HepG2 (cell line): ENCODE data around the gene ATIC. TPM values are rescaled to one million over a fixed set of nuclear protein-coding genes. Genes with fewer than 3 reads are reported as not detected.
A peak's percentile ranks its signal among the peaks of the same experiment; 100 is the strongest.

Experiments
- HIVEP1 ChIP-seq: sonication (generic); formaldehyde crosslinking; IDR thresholded peaks from 2 replicates; pipeline ENCODE4 v1.4.0; 2020; ENCODE audit warnings: mild to moderate bottlenecking, missing genetic modification reagents
- MBD4 ChIP-seq: IDR thresholded peaks from 2 replicates; pipeline ENCODE4 v1.6.1; 2012; ENCODE audit warnings: low read length, inconsistent platforms, borderline replicate concordance
- NR1H2 ChIP-seq: sonication (generic); formaldehyde crosslinking; IDR thresholded peaks from 2 replicates; pipeline ENCODE4 v1.8.1; 2022; ENCODE audit warnings: low read depth, missing genetic modification reagents, borderline replicate concordance
- PAF1 ChIP-seq: IDR thresholded peaks from 2 replicates; pipeline ENCODE4 v1.6.1; 2016; ENCODE audit warnings: missing genetic modification reagents, missing compliant biosample characterization
- POLR2G ChIP-seq: fragments of 200-400 bp; formaldehyde crosslinking; IDR thresholded peaks from 2 replicates; pipeline ENCODE4 v1.6.1; 2018; ENCODE audit warnings: mild to moderate bottlenecking, low read depth, low read length, moderate library complexity
- RBFOX2 ChIP-seq: fragments of 200-400 bp; formaldehyde crosslinking; IDR thresholded peaks from 2 replicates; pipeline ENCODE4 v1.6.1; 2017; ENCODE audit warnings: low read depth, mild to moderate bottlenecking, low read length
- RXRA ChIP-seq: sonication (generic); formaldehyde crosslinking; IDR thresholded peaks from 2 replicates; pipeline ENCODE4 v1.5.1; 2020; ENCODE audit warnings: missing genetic modification reagents
- YY1 ChIP-seq: IDR thresholded peaks from 2 replicates; pipeline ENCODE4 v1.6.1; 2011; ENCODE audit warnings: low read length, low read depth, moderate library complexity, mild to moderate bottlenecking; ENCODE audit not compliant: insufficient read depth, insufficient replicate concordance
- ZBTB38 ChIP-seq: sonication (generic); formaldehyde crosslinking; IDR thresholded peaks from 2 replicates; pipeline ENCODE4 v1.5.1; 2020; ENCODE audit warnings: mild to moderate bottlenecking, missing genetic modification reagents
- ZNF232 ChIP-seq: sonication (generic); formaldehyde crosslinking; IDR thresholded peaks from 2 replicates; pipeline ENCODE4 v1.4.0; 2020; ENCODE audit warnings: missing genetic modification reagents, borderline replicate concordance
- ZNF274 ChIP-seq: sonication (generic); formaldehyde crosslinking; IDR thresholded peaks from 2 replicates; pipeline ENCODE4 v1.5.1; 2020; ENCODE audit warnings: mild to moderate bottlenecking, missing genetic modification reagents
- ZNF317 ChIP-seq: sonication (generic); formaldehyde crosslinking; IDR thresholded peaks from 2 replicates; pipeline ENCODE4 v1.5.0; 2020; ENCODE audit warnings: mild to moderate bottlenecking, missing genetic modification reagents
- ZNF337 ChIP-seq: sonication (generic); formaldehyde crosslinking; IDR thresholded peaks from 2 replicates; pipeline ENCODE4 v1.5.1; 2020; ENCODE audit warnings: missing genetic modification reagents, low read depth, mild to moderate bottlenecking, borderline replicate concordance
- ZNF562 ChIP-seq: sonication (generic); formaldehyde crosslinking; IDR thresholded peaks from 2 replicates; pipeline ENCODE4 v1.8.0; 2022; ENCODE audit warnings: missing genetic modification reagents, borderline replicate concordance
- ZNF761 ChIP-seq: sonication (generic); formaldehyde crosslinking; conservative IDR thresholded peaks from 2 replicates; pipeline ENCODE4 v1.4.0; 2020; ENCODE audit warnings: mild to moderate bottlenecking, missing genetic modification reagents
- polyA plus RNA-seq, 8 experiments: library from polyadenylated mRNA; depleted of rRNA in 3 of 8; stranded (reverse) in 7 of 8; unstranded in 1 of 8; fragments of >200 nt; fragmentation: Illumina TruSeq in 4 of 8; extraction: Trizol in 4 of 8; gene quantifications; 2 replicates each; pipeline versions ENCODE4 v1.2.1 to v1.2.3, GENCODE V29; 2011 to 2016; ENCODE audit warnings: low read depth in 4 of 8, missing spikeins in 1 of 8, mixed read lengths in 1 of 8; ENCODE audit not compliant: insufficient read depth in 1 of 8
- total RNA-seq, 5 experiments: library from RNA; depleted of rRNA; stranded (reverse); fragments of >200 nt; fragmentation: Illumina TruSeq; extraction: Trizol; gene quantifications; 2 replicates each; pipeline ENCODE4 v1.2.3, GENCODE V29; 2016; ENCODE audit warnings: low read depth in 1 of 5
- TF ChIP-seq, protein P1 (sequence below): sonication (generic); formaldehyde crosslinking; IDR thresholded peaks from 2 replicates; pipeline ENCODE4 v1.5.1; 2020; ENCODE audit warnings: mild to moderate bottlenecking, missing genetic modification reagents
- TF ChIP-seq, protein P2 (sequence below): sonication (generic); formaldehyde crosslinking; IDR thresholded peaks from 2 replicates; pipeline ENCODE4 v1.4.0; 2020; ENCODE audit warnings: missing genetic modification reagents
- TF ChIP-seq, protein P3 (sequence below): sonication (generic); formaldehyde crosslinking; conservative IDR thresholded peaks from 2 replicates; pipeline ENCODE4 v1.4.0; 2020; ENCODE audit warnings: missing genetic modification reagents
- TF ChIP-seq, protein P4 (sequence below): sonication (generic); formaldehyde crosslinking; IDR thresholded peaks from 2 replicates; pipeline ENCODE4 v1.4.0; 2020; ENCODE audit warnings: missing genetic modification reagents

Gene ATIC
- total and polyA plus RNA-seq, 2 of the 13 experiments (the other 11 are each of a cell fraction or from before 2014, with no cell fraction given) = 89.8 to 146 TPM

DNA sequence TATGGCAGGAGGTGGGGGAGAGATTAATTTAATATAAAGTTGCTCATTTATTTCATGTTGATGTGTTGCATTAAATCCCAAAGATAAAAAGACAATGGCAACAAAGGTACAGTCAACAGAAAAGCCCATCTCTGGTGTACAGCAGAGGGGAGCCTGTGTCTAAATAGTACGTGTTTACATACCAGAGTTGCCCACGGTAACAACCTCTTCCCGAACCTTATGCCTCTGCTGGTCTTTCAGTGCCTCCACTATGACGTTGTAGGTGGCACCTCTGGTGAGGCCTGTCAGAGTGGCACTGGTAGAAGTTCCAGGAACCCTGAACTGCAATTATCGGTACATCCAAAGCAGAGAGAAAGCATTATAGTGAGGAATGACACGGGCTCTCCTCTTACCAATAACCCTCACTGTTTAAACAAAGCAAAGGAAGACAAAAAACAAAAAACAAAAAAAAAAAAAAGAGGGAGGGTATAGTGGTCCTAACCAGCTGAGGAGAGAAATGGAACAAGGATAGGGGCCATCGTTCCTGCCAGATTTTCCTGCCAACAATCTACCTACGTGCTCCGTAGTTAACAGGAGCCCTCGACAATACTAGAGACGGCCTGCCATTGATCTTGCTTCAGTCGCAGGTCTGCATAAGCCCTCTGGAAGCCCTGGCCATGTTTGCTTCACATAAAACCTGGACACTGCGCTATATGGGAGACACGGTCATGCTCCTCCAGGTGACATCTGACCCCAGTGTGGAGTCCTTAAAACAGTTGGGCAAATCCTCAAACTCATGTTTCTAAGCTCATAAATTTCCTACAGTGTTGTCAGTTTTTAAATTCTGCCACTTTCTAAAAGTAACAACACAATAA, 58.5 kb downstream of the ATIC start (continued):
- TF ChIP-seq, protein P1, sequence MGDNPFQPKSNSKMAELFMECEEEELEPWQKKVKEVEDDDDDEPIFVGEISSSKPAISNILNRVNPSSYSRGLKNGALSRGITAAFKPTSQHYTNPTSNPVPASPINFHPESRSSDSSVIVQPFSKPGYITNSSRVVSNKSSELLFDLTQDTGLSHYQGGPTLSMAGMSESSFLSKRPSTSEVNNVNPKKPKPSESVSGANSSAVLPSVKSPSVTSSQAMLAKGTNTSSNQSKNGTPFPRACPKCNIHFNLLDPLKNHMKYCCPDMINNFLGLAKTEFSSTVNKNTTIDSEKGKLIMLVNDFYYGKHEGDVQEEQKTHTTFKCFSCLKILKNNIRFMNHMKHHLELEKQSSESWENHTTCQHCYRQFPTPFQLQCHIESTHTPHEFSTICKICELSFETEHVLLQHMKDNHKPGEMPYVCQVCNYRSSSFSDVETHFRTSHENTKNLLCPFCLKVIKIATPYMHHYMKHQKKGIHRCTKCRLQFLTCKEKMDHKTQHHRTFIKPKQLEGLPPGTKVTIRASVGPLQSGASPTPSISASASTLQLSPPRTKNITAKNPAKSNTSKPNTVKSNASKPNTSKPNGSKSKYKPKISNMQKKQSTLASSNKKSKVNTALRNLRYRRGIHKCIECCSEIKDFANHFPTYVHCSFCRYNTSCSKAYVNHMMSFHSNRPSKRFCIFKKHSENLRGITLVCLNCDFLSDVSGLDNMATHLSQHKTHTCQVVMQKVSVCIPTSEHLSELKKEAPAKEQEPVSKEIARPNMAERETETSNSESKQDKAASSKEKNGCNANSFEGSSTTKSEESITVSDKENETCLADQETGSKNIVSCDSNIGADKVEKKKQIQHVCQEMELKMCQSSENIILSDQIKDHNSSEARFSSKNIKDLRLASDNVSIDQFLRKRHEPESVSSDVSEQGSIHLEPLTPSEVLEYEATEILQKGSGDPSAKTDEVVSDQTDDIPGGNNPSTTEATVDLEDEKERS = 0 out of 2 replicates have a peak, but pooled peaks have one; percentile 30
- TF ChIP-seq RBFOX2 (peak; percentile 42), ZNF337 (CRISPR knock-in tag) (no peak), ZNF761 (CRISPR knock-in tag) (no peak), POLR2G (peak; percentile 66), PAF1 (CRISPR knock-in tag) (peak; percentile 69; the same call in 1 of the 2 replicates), NR1H2 (CRISPR knock-in tag) (no peak), ZBTB38 (CRISPR knock-in tag) (0 out of 2 replicates have a peak, but pooled peaks have one; percentile 40), ZNF274 (CRISPR knock-in tag) (0 out of 2 replicates have a peak, but pooled peaks have one; percentile 27), MBD4 (0 out of 2 replicates have a peak, but pooled peaks have one; percentile 13), HIVEP1 (CRISPR knock-in tag) (no peak), ZNF562 (CRISPR knock-in tag) (no peak), ZNF232 (CRISPR knock-in tag) (peak; percentile 44; the same call in 1 of the 2 replicates), RXRA (CRISPR knock-in tag) (no peak), ZNF317 (CRISPR knock-in tag) (0 out of 2 replicates have a peak, but pooled peaks have one; percentile 8), YY1 (no peak)
- TF ChIP-seq, protein P2, sequence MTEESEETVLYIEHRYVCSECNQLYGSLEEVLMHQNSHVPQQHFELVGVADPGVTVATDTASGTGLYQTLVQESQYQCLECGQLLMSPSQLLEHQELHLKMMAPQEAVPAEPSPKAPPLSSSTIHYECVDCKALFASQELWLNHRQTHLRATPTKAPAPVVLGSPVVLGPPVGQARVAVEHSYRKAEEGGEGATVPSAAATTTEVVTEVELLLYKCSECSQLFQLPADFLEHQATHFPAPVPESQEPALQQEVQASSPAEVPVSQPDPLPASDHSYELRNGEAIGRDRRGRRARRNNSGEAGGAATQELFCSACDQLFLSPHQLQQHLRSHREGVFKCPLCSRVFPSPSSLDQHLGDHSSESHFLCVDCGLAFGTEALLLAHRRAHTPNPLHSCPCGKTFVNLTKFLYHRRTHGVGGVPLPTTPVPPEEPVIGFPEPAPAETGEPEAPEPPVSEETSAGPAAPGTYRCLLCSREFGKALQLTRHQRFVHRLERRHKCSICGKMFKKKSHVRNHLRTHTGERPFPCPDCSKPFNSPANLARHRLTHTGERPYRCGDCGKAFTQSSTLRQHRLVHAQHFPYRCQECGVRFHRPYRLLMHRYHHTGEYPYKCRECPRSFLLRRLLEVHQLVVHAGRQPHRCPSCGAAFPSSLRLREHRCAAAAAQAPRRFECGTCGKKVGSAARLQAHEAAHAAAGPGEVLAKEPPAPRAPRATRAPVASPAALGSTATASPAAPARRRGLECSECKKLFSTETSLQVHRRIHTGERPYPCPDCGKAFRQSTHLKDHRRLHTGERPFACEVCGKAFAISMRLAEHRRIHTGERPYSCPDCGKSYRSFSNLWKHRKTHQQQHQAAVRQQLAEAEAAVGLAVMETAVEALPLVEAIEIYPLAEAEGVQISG (CRISPR knock-in tag) = peak; percentile 21; the same call in 1 of the 2 replicates
- TF ChIP-seq, protein P3, sequence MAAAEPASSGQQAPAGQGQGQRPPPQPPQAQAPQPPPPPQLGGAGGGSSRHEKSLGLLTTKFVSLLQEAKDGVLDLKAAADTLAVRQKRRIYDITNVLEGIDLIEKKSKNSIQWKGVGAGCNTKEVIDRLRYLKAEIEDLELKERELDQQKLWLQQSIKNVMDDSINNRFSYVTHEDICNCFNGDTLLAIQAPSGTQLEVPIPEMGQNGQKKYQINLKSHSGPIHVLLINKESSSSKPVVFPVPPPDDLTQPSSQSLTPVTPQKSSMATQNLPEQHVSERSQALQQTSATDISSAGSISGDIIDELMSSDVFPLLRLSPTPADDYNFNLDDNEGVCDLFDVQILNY (CRISPR knock-in tag) = no peak
- TF ChIP-seq, protein P4, sequence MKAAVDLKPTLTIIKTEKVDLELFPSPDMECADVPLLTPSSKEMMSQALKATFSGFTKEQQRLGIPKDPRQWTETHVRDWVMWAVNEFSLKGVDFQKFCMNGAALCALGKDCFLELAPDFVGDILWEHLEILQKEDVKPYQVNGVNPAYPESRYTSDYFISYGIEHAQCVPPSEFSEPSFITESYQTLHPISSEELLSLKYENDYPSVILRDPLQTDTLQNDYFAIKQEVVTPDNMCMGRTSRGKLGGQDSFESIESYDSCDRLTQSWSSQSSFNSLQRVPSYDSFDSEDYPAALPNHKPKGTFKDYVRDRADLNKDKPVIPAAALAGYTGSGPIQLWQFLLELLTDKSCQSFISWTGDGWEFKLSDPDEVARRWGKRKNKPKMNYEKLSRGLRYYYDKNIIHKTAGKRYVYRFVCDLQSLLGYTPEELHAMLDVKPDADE (CRISPR knock-in tag) = no peak
